Measurements from ENCODE around the gene TTYH2. TPM values are rescaled to one million over a fixed set of nuclear protein-coding genes. Genes with fewer than 3 reads are reported as not detected.

Gene TTYH2
- total RNA-seq, 2 donors from 2014 or later = 2.4 to 3.3 TPM

- DNase-seq (ENCODE audit: low spot score) (no peak), ATAC-seq (ENCODE audit: insufficient number of reproducible peaks, low FRiP score, low read depth) (no peak)
- no peak for TF ChIP-seq CTCF (IDR thresholded peaks at IDR 0.05)
- peaks cover 10 to 18% of the 10 kb centered on the region in 2 donors for H3K4me1 ChIP-seq (ENCODE audit: control insufficient read depth in 1 of 2, low read depth in 2 of 2)
- no peak overlapping the region for H3K27ac ChIP-seq
- H3K9me3 ChIP-seq = no peaks in the 10 kb centered on the region
- peaks cover 6% of the 10 kb centered on the region for H3K36me3 ChIP-seq
- H3K4me3 ChIP-seq = no peak overlapping the region
- no peaks in the 10 kb centered on the region for H3K27me3 ChIP-seq (replicated peaks; ENCODE audit: insufficient read depth)
Measured at GRCh38 chr17:74217888-74218287, 4.5 kb downstream of the TTYH2 start.

- no peak for TF ChIP-seq CTCF (IDR thresholded peaks at IDR 0.05)
- Histone ChIP-seq H3K36me3 (peaks cover 6% of the 10 kb centered on the region), H3K27me3 (replicated peaks; ENCODE audit: insufficient read depth) (no peaks in the 10 kb centered on the region), H3K4me3 (no peak overlapping the region), H3K9me3 (no peaks in the 10 kb centered on the region), H3K4me1 (ENCODE audit: control insufficient read depth in 1 of 2, low read depth in 2 of 2) (peaks cover 10 to 18% of the 10 kb centered on the region in 2 donors), H3K27ac (no peak overlapping the region)
- DNase-seq (ENCODE audit: low spot score) (no peak), ATAC-seq (ENCODE audit: insufficient number of reproducible peaks, low FRiP score, low read depth) (no peak)
Measured at GRCh38 chr17:74218436-74218835, 5.1 kb downstream of the TTYH2 start.

GRCh38 chr17:74219576-74220133 lies 6.3 kb downstream of the TTYH2 start:
- Histone ChIP-seq H3K36me3 (peaks cover 6% of the 10 kb centered on the region), H3K4me1 (ENCODE audit: control insufficient read depth in 1 of 2, low read depth in 2 of 2) (peaks cover under 1 to 6% of the 10 kb centered on the region in 2 donors), H3K9me3 (no peaks in the 10 kb centered on the region), H3K27ac (no peak overlapping the region), H3K4me3 (no peak overlapping the region), H3K27me3 (replicated peaks; ENCODE audit: insufficient read depth) (no peaks in the 10 kb centered on the region)
- DNase-seq (ENCODE audit: low spot score) (no peak), ATAC-seq (ENCODE audit: insufficient number of reproducible peaks, low FRiP score, low read depth) (no peak)
- TF ChIP-seq CTCF (IDR thresholded peaks at IDR 0.05) = no peak

GRCh38 chr17:74220219-74220618 lies 6.8 kb downstream of the TTYH2 start:
- TF ChIP-seq CTCF (IDR thresholded peaks at IDR 0.05) = no peak
- H3K36me3 ChIP-seq = peaks cover 6% of the 10 kb centered on the region
- no peaks in the 10 kb centered on the region for H3K27me3 ChIP-seq (replicated peaks; ENCODE audit: insufficient read depth)
- no peak for ATAC-seq (ENCODE audit: insufficient number of reproducible peaks, low FRiP score, low read depth)
- no peak overlapping the region for H3K4me3 ChIP-seq
- no peak for DNase-seq (ENCODE audit: low spot score)
- H3K27ac ChIP-seq = no peak overlapping the region
- H3K4me1 ChIP-seq (ENCODE audit: control insufficient read depth in 1 of 2, low read depth in 2 of 2) = peaks cover 0 to under 1% of the 10 kb centered on the region in 2 donors
- H3K9me3 ChIP-seq = no peaks in the 10 kb centered on the region

GRCh38 chr17:74220946-74221818 lies 7.8 kb downstream of the TTYH2 start:
- Histone ChIP-seq H3K4me1 (ENCODE audit: control insufficient read depth in 1 of 2, low read depth in 2 of 2) (no peaks in the 10 kb centered on the region), H3K27ac (no peak overlapping the region), H3K27me3 (replicated peaks; ENCODE audit: insufficient read depth) (no peaks in the 10 kb centered on the region), H3K9me3 (no peaks in the 10 kb centered on the region), H3K4me3 (no peak overlapping the region), H3K36me3 (peaks cover 6% of the 10 kb centered on the region)
- ATAC-seq (ENCODE audit: insufficient number of reproducible peaks, low FRiP score, low read depth) = no peak
- DNase-seq (ENCODE audit: low spot score) = no peak
- TF ChIP-seq CTCF (IDR thresholded peaks at IDR 0.05) = no peak
